Loucy (cell line): Measurements from ENCODE around the gene HOXA6.

Source experiments
- EZH2phosphoT487 ChIP-seq: fragments of 200-600 bp; IDR thresholded peaks from 2 replicates; pipeline ENCODE4 v1.6.1; 2018; ENCODE audit warnings: antibody characterized with exemption, mild to moderate bottlenecking, moderate library complexity, borderline replicate concordance
- TF ChIP-seq, protein P1 (sequence below): fragments of 200-600 bp; sonication (generic); conservative IDR thresholded peaks from 2 replicates; pipeline ENCODE4 v1.5.1; 2014; ENCODE audit warnings: mild to moderate bottlenecking, antibody characterized with exemption, low read length

GRCh38 chr7:27189295-27189996 is 41.9 kb upstream of the HOXA6 start:
- TF ChIP-seq, protein P1, sequence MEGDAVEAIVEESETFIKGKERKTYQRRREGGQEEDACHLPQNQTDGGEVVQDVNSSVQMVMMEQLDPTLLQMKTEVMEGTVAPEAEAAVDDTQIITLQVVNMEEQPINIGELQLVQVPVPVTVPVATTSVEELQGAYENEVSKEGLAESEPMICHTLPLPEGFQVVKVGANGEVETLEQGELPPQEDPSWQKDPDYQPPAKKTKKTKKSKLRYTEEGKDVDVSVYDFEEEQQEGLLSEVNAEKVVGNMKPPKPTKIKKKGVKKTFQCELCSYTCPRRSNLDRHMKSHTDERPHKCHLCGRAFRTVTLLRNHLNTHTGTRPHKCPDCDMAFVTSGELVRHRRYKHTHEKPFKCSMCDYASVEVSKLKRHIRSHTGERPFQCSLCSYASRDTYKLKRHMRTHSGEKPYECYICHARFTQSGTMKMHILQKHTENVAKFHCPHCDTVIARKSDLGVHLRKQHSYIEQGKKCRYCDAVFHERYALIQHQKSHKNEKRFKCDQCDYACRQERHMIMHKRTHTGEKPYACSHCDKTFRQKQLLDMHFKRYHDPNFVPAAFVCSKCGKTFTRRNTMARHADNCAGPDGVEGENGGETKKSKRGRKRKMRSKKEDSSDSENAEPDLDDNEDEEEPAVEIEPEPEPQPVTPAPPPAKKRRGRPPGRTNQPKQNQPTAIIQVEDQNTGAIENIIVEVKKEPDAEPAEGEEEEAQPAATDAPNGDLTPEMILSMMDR, result no peak
- no peak for TF ChIP-seq EZH2phosphoT487
